Measurements from ENCODE around the gene DGKH.

DNA sequence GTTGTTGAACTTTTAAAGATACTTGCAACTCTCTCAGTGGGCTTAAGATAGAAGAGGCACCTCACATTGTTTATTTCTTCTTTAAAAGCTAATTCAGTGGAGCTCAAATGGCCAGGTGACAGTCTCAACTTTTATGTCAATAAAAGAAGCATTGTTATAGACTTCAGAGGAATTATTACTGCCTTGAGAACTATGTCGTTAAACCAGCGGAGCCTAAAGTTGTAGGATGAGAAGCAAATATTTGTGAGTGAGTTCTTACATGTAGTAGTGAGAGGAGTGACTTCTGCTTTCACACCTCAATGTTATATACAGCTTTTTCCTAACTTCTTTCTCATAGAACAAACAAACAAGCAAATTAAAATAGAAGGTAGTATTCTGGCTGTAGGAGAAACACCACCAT, 31.2 kb upstream of the DGKH start:
- TF ChIP-seq CHD2 (IDR thresholded peaks at IDR 0.05; ENCODE audit: borderline replicate concordance, low read depth, low read length) = no peak
- TF ChIP-seq SMC3 (IDR thresholded peaks at IDR 0.05; ENCODE audit: borderline replicate concordance, low read length) = no peak
- TF ChIP-seq YY1 (IDR thresholded peaks at IDR 0.05; ENCODE audit: low read depth, low read length) = no peak
- no peak for TF ChIP-seq GABPA (IDR thresholded peaks at IDR 0.05; ENCODE audit: low read depth)
- TF ChIP-seq, protein P1, sequence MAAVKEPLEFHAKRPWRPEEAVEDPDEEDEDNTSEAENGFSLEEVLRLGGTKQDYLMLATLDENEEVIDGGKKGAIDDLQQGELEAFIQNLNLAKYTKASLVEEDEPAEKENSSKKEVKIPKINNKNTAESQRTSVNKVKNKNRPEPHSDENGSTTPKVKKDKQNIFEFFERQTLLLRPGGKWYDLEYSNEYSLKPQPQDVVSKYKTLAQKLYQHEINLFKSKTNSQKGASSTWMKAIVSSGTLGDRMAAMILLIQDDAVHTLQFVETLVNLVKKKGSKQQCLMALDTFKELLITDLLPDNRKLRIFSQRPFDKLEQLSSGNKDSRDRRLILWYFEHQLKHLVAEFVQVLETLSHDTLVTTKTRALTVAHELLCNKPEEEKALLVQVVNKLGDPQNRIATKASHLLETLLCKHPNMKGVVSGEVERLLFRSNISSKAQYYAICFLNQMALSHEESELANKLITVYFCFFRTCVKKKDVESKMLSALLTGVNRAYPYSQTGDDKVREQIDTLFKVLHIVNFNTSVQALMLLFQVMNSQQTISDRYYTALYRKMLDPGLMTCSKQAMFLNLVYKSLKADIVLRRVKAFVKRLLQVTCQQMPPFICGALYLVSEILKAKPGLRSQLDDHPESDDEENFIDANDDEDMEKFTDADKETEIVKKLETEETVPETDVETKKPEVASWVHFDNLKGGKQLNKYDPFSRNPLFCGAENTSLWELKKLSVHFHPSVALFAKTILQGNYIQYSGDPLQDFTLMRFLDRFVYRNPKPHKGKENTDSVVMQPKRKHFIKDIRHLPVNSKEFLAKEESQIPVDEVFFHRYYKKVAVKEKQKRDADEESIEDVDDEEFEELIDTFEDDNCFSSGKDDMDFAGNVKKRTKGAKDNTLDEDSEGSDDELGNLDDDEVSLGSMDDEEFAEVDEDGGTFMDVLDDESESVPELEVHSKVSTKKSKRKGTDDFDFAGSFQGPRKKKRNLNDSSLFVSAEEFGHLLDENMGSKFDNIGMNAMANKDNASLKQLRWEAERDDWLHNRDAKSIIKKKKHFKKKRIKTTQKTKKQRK (IDR thresholded peaks at IDR 0.05; ENCODE audit: low read depth, low read length) = no peak
- no peak for TF ChIP-seq KDM1A (IDR thresholded peaks at IDR 0.05; ENCODE audit: borderline replicate concordance)
- no peak for TF ChIP-seq BCL11A (IDR thresholded peaks at IDR 0.05; ENCODE audit: low read depth, low read length)
- TF ChIP-seq, protein P2, sequence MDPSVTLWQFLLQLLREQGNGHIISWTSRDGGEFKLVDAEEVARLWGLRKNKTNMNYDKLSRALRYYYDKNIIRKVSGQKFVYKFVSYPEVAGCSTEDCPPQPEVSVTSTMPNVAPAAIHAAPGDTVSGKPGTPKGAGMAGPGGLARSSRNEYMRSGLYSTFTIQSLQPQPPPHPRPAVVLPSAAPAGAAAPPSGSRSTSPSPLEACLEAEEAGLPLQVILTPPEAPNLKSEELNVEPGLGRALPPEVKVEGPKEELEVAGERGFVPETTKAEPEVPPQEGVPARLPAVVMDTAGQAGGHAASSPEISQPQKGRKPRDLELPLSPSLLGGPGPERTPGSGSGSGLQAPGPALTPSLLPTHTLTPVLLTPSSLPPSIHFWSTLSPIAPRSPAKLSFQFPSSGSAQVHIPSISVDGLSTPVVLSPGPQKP (IDR thresholded peaks at IDR 0.05; ENCODE audit: low read depth, low read length) = no peak
- no peak for TF ChIP-seq STAT3 (IDR thresholded peaks at IDR 0.05; ENCODE audit: low read depth, low read length)
- no peak for TF ChIP-seq CREM (IDR thresholded peaks at IDR 0.05; ENCODE audit: low read depth)
- no peak for TF ChIP-seq RFX5 (IDR thresholded peaks at IDR 0.05; ENCODE audit: low read depth, low read length)
- TF ChIP-seq STAT1 (conservative IDR thresholded peaks at IDR 0.05) = no peak
- TF ChIP-seq POLR2AphosphoS5 (IDR thresholded peaks at IDR 0.05; ENCODE audit: low read length) = no peak
- TF ChIP-seq, protein P3, sequence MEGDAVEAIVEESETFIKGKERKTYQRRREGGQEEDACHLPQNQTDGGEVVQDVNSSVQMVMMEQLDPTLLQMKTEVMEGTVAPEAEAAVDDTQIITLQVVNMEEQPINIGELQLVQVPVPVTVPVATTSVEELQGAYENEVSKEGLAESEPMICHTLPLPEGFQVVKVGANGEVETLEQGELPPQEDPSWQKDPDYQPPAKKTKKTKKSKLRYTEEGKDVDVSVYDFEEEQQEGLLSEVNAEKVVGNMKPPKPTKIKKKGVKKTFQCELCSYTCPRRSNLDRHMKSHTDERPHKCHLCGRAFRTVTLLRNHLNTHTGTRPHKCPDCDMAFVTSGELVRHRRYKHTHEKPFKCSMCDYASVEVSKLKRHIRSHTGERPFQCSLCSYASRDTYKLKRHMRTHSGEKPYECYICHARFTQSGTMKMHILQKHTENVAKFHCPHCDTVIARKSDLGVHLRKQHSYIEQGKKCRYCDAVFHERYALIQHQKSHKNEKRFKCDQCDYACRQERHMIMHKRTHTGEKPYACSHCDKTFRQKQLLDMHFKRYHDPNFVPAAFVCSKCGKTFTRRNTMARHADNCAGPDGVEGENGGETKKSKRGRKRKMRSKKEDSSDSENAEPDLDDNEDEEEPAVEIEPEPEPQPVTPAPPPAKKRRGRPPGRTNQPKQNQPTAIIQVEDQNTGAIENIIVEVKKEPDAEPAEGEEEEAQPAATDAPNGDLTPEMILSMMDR (IDR thresholded peaks at IDR 0.05 in 2 of 3, conservative IDR thresholded peaks at IDR 0.05 in 1 of 3; ENCODE audit: control insufficient read depth in 2 of 3, extremely low read depth in 1 of 3, insufficient read depth in 1 of 3, low read depth in 3 of 3, low read length in 3 of 3) = no peak
